C4-2B (cell line): ENCODE data around the gene C11orf71.

Source experiments
- CTCF ChIP-seq: fragments of 450-650 bp; conservative IDR thresholded peaks from 2 replicates; pipeline ENCODE4 v1.5.1; 2017; ENCODE audit warnings: mild to moderate bottlenecking
- ZFX ChIP-seq: fragments of 450-650 bp; IDR thresholded peaks from 2 replicates; pipeline ENCODE4 v1.6.1; 2017

- TF ChIP-seq CTCF (no peak), ZFX (no peak)
Observed at GRCh38 chr11:114377612-114378267, 22.6 kb downstream of the C11orf71 start.
